ENCODE data around the gene LEKR1.

LEKR1 gene

GRCh38 chr3:156918746-156919145 lies 92.6 kb downstream of the LEKR1 start:
- TF ChIP-seq SIN3A (IDR thresholded peaks at IDR 0.05; ENCODE audit: borderline replicate concordance, insufficient read depth, low read length) (no peak), TAF1 (IDR thresholded peaks at IDR 0.05; ENCODE audit: borderline replicate concordance, insufficient read depth, low read length) (no peak), POLR2AphosphoS5 (IDR thresholded peaks at IDR 0.05; ENCODE audit: low read depth, low read length) (no peak), FOXP2 (optimal IDR thresholded peaks at IDR 0.05; ENCODE audit: borderline replicate concordance, extremely low read depth, extremely low read length, insufficient read depth) (no peak)
- TF ChIP-seq, protein P1, sequence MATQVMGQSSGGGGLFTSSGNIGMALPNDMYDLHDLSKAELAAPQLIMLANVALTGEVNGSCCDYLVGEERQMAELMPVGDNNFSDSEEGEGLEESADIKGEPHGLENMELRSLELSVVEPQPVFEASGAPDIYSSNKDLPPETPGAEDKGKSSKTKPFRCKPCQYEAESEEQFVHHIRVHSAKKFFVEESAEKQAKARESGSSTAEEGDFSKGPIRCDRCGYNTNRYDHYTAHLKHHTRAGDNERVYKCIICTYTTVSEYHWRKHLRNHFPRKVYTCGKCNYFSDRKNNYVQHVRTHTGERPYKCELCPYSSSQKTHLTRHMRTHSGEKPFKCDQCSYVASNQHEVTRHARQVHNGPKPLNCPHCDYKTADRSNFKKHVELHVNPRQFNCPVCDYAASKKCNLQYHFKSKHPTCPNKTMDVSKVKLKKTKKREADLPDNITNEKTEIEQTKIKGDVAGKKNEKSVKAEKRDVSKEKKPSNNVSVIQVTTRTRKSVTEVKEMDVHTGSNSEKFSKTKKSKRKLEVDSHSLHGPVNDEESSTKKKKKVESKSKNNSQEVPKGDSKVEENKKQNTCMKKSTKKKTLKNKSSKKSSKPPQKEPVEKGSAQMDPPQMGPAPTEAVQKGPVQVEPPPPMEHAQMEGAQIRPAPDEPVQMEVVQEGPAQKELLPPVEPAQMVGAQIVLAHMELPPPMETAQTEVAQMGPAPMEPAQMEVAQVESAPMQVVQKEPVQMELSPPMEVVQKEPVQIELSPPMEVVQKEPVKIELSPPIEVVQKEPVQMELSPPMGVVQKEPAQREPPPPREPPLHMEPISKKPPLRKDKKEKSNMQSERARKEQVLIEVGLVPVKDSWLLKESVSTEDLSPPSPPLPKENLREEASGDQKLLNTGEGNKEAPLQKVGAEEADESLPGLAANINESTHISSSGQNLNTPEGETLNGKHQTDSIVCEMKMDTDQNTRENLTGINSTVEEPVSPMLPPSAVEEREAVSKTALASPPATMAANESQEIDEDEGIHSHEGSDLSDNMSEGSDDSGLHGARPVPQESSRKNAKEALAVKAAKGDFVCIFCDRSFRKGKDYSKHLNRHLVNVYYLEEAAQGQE (IDR thresholded peaks at IDR 0.05; ENCODE audit: insufficient read depth in 1 of 2, low read depth in 2 of 2, low read length in 2 of 2) = no peak

DNA sequence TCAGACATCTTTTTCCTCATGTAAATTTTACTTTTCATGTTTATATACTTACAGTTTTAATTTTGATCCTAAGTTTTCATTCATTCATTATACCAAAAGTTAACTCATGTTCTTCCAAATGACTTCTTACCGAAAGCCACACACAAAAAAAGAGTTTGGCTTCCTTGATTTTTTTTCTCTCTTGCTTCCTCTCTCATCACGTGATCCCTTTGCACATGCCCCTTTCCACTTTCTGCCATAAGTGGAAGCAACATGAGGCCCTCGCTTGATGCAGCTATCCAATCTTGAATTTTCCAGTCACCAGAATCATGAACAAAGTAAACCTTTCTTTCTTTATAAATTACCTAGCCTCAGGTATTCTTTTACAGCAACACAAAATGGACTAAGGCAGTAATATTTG lies 93.7 kb downstream of the LEKR1 start:
- TF ChIP-seq TAF1 (IDR thresholded peaks at IDR 0.05; ENCODE audit: borderline replicate concordance, insufficient read depth, low read length) = no peak
- TF ChIP-seq POLR2AphosphoS5 (IDR thresholded peaks at IDR 0.05; ENCODE audit: low read depth, low read length) = no peak
- no peak for TF ChIP-seq SIN3A (IDR thresholded peaks at IDR 0.05; ENCODE audit: borderline replicate concordance, insufficient read depth, low read length)
- TF ChIP-seq FOXP2 (optimal IDR thresholded peaks at IDR 0.05; ENCODE audit: borderline replicate concordance, extremely low read depth, extremely low read length, insufficient read depth) = no peak
- TF ChIP-seq, protein P1 (IDR thresholded peaks at IDR 0.05; ENCODE audit: insufficient read depth in 1 of 2, low read depth in 2 of 2, low read length in 2 of 2) = no peak

DNA sequence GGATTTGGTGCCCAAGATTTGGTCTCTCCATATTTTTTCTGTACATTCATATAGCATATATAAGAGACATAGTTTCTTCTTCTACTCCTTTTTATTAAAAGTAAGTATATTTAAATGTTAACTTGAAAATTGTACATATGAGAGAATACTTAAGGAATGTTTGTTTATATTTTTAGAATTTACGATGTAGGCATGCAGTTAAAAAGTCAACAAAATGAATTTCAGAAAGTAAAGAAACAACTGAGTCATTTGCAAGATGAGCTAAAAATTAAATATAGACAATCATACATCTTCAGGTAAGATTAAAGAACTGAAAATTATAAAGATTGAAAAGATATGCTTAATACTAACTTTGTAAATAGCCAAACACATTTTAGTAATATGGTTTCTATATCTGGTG lies 94.2 kb downstream of the LEKR1 start:
- no peak for TF ChIP-seq POLR2AphosphoS5 (IDR thresholded peaks at IDR 0.05; ENCODE audit: low read depth, low read length)
- no peak for TF ChIP-seq SIN3A (IDR thresholded peaks at IDR 0.05; ENCODE audit: borderline replicate concordance, insufficient read depth, low read length)
- TF ChIP-seq FOXP2 (optimal IDR thresholded peaks at IDR 0.05; ENCODE audit: borderline replicate concordance, extremely low read depth, extremely low read length, insufficient read depth) = no peak
- TF ChIP-seq, protein P1 (IDR thresholded peaks at IDR 0.05; ENCODE audit: insufficient read depth in 1 of 2, low read depth in 2 of 2, low read length in 2 of 2) = no peak
- TF ChIP-seq TAF1 (IDR thresholded peaks at IDR 0.05; ENCODE audit: borderline replicate concordance, insufficient read depth, low read length) = no peak

GRCh38 chr3:156923349-156923748 lies 97.2 kb downstream of the LEKR1 start:
- TF ChIP-seq SIN3A (IDR thresholded peaks at IDR 0.05; ENCODE audit: borderline replicate concordance, insufficient read depth, low read length) (no peak), FOXP2 (optimal IDR thresholded peaks at IDR 0.05; ENCODE audit: borderline replicate concordance, extremely low read depth, extremely low read length, insufficient read depth) (no peak), POLR2AphosphoS5 (IDR thresholded peaks at IDR 0.05; ENCODE audit: low read depth, low read length) (no peak), TAF1 (IDR thresholded peaks at IDR 0.05; ENCODE audit: borderline replicate concordance, insufficient read depth, low read length) (no peak)
- TF ChIP-seq, protein P1 (IDR thresholded peaks at IDR 0.05; ENCODE audit: insufficient read depth in 1 of 2, low read depth in 2 of 2, low read length in 2 of 2) = no peak

- TF ChIP-seq POLR2AphosphoS5 (IDR thresholded peaks at IDR 0.05; ENCODE audit: low read depth, low read length) (no peak), SIN3A (IDR thresholded peaks at IDR 0.05; ENCODE audit: borderline replicate concordance, insufficient read depth, low read length) (no peak), FOXP2 (optimal IDR thresholded peaks at IDR 0.05; ENCODE audit: borderline replicate concordance, extremely low read depth, extremely low read length, insufficient read depth) (no peak), TAF1 (IDR thresholded peaks at IDR 0.05; ENCODE audit: borderline replicate concordance, insufficient read depth, low read length) (no peak)
- TF ChIP-seq, protein P1 (IDR thresholded peaks at IDR 0.05; ENCODE audit: insufficient read depth in 1 of 2, low read depth in 2 of 2, low read length in 2 of 2) = no peak
Measured at GRCh38 chr3:156938724-156939123, 112.6 kb downstream of the LEKR1 start.

Data from PFSK-1 (cell line).